RWPE1 (cell line): ENCODE data around the gene FAM162A.
A peak's percentile ranks its signal among the peaks of the same experiment; 100 is the strongest.

ENCODE experiments used
- CTCF ChIA-PET: fragments of 350-600 bp; sonication (Branson Sonifier 250); formaldehyde crosslinking; extraction: SDS; loops from one replicate; lab custom pipeline; 2021; lab: Yijun Ruan, JAX
- POLR2A ChIA-PET: fragments of 400-600 bp; formaldehyde crosslinking; extraction: SDS; loops from one replicate; lab custom pipeline; 2020; ENCODE audit warnings: antibody characterized with exemption; ENCODE audit not compliant: low non-redundant PET; lab: Yijun Ruan, JAX
- DNase-seq: peaks from one replicate; pipeline ENCODE4 v3.0.0; 2012; ENCODE audit warnings: low spot score
- H3K27ac ChIP-seq: fragments of 450-650 bp; 2 replicates; pipeline ENCODE4 v1.5.1; 2017
- TF ChIP-seq, protein P1 (sequence below): fragments of 450-650 bp; conservative IDR thresholded peaks from 2 replicates; pipeline ENCODE4 v1.5.1; 2017; ENCODE audit warnings: low read depth, mild to moderate bottlenecking

FAM162A gene

DNA sequence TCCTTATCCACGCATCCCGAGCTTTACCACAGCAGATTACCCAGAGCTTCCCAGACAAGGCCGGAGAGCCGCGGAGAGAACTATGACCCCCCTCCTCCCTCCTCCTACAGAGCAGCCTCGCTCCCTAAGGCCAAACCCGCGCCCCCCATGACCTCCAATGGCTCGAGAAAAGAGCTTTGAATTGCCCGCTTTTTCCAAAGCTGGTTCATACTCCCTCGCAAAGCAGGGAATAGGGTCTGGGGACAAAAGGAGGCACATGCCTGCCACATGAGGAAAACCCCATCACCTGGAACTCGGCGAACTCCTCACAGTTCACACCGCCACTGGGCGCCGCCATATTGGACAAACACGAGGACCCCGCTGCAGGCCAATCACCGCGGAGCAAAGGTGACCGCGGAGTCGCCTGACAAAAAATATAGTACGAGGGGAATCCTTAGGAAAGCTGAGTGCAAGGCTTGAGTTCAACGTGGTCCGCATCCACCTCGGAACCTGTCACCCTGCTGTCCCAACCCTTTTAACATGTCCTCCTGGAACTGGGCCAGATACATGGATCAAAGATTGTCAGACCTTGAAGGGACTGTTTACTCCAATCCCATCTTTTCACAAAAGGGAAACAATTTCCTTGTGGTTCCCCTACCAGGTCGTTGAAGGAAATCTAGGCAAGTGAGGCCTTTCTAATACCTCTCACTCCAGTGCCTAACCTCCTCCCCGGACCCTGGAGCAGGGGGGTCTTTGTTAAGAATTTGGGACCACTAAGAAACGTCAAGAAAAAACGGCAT, 905 bp upstream of the FAM162A start, which contains the start of gene MIX23:
Gene MIX23 (minus strand): TSS at position 344 of the 779 bp plus-strand sequence. CDS start 7 bp downstream, at position 337.
- ChIA-PET CTCF (interaction anchor here (0.5 to 1.8 kb wide), 3 partner anchors 10 to 858 kb away, joined by 3 to 13 read pairs (median 3); no protein-coding TSS in a partner anchor), POLR2A (no interaction called here)
- H3K27ac ChIP-seq, result peak within 1 kb of the TSS; percentile 81
- TF ChIP-seq, protein P1, sequence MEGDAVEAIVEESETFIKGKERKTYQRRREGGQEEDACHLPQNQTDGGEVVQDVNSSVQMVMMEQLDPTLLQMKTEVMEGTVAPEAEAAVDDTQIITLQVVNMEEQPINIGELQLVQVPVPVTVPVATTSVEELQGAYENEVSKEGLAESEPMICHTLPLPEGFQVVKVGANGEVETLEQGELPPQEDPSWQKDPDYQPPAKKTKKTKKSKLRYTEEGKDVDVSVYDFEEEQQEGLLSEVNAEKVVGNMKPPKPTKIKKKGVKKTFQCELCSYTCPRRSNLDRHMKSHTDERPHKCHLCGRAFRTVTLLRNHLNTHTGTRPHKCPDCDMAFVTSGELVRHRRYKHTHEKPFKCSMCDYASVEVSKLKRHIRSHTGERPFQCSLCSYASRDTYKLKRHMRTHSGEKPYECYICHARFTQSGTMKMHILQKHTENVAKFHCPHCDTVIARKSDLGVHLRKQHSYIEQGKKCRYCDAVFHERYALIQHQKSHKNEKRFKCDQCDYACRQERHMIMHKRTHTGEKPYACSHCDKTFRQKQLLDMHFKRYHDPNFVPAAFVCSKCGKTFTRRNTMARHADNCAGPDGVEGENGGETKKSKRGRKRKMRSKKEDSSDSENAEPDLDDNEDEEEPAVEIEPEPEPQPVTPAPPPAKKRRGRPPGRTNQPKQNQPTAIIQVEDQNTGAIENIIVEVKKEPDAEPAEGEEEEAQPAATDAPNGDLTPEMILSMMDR, result no peak
- peak; percentile 87 for DNase-seq

DNA sequence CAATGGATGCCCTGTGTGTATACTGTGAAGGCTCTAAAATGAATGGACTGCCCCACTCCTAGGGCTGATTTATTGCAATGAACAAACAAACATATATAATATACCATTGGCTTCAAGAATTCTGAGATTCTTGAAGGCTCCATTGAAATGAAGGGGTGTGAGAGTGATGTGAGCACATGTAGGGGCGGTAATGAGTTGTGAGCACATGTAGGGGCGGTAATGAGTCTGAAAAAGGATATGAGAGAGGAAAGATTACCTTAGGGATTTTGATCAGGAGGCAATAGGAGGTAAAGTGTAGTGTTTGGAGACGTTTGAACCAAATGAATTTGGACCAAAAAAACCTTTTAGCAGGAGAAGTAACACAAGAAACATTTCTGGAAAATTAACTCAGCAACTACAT, 3.7 kb downstream of the FAM162A start:
- TF ChIP-seq, protein P1, result no peak
- no peak for DNase-seq
- POLR2A ChIA-PET, result no interaction called here
- no peak overlapping the region for H3K27ac ChIP-seq
- CTCF ChIA-PET, result no interaction called here

DNA sequence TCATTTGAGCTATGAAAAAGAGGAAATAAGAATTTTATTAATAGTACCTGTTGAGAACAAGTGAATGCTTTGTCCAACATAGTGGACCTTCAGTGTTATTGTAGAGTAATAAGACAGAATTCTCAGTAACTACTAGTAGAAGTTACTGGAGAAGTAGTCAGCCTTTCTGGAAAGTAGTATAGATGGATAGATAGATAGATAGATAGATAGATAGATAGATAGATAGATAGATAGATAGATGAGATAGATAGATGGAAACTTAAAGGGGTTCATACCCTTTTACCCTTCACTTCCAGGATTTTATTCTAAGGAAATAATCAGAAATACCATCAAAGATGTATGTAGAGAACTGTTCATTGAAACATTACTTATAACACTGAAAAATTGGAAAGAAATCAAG, 5.2 kb downstream of the FAM162A start:
- TF ChIP-seq, protein P1, result no peak
- no peak overlapping the region for H3K27ac ChIP-seq
- ChIA-PET POLR2A (interaction anchor here (0.6 kb wide), 1 partner anchor 13 kb away, joined by 3 read pairs; no protein-coding TSS in a partner anchor), CTCF (interaction anchor here (0.6 kb wide), 1 partner anchor 1453 kb away, joined by 3 read pairs; no protein-coding TSS in a partner anchor)
- DNase-seq, result no peak

DNA sequence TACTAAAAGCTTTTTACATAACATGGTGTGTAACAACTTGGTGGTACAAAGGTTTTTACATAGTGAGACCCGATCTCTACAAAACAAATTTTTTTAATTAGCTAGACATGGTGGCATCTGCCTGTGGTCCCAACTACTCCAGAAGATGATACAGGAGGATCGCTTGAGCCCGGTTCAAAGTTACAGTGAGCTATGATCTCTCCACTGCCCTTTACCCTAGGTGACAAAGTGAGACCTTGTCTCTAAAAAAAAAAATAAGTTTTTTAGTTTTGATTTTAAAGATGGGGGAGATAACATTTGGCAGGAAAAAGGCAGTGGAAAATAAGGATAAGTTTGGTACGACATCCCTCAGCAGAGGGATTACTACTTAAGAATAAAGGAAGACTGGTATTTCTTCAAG, 5.9 kb downstream of the FAM162A start:
- DNase-seq, result no peak
- H3K27ac ChIP-seq, result no peak overlapping the region
- ChIA-PET POLR2A (no interaction called here), CTCF (interaction anchor here (0.8 kb wide), 1 partner anchor 289 kb away, joined by 4 read pairs; no protein-coding TSS in a partner anchor)
- TF ChIP-seq, protein P1, result no peak

DNA sequence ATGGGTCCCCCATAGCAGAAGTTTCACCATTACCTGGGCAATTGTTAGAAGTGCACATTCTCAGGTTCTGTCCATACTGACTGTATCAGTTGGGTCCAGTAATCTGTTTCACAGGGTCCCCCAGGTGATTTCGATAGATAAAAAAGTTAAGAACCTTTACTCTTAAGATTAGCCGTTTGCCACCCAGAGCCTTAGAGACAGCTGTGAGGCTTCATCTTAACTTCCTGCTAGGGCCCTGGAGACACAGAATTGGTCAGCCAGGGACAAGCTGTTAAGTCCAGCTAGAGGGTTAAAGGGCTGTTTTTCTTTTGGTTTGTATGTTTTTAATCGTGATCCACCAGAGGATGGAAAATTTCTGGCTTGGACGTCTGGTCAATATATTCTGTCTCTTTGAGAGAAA, 6.7 kb downstream of the FAM162A start:
- no peak overlapping the region for H3K27ac ChIP-seq
- CTCF ChIA-PET, result interaction anchor here (0.7 to 0.8 kb wide), 2 partner anchors 21 to 288 kb away, joined by 3 to 4 read pairs; no protein-coding TSS in a partner anchor
- DNase-seq, result no peak
- POLR2A ChIA-PET, result no interaction called here
- TF ChIP-seq, protein P1, result no peak

DNA sequence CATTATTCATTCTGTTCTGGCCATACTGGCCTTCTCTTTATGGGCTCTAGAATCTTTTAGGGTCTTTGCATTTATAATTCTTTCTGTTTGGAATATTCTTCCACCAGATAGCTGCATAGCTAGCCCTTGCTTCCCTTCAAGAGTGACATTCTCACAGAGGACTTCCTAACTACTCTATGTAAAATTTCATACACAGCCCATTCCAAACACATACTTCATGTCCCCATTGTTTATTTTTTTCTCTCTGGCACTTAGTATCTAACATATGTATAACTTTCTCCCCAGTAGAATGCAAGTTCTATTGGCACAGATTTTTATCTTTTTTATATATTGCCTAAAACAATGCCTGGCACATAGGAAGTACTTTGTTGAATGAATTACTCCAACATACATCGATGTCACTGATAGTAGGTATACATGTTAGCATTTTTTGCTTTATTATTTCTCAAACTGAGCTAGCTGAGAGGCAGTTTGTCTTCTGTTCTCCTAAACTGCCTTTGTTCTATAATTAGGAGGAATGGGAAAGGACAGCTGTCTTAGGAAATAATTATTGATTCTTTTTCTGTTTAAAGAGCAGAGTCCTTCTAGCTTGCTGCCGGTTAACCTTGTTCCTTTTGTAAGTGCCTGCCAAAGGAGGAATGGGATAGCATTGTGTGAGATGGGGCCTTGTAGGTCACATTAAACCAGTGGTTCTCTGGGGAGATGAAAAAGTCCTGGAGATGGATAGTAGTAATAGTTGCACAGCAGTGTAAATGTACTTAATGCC, 7.9 kb downstream of the FAM162A start:
- CTCF ChIA-PET, result interaction anchor here (0.5 kb wide), 1 partner anchor 427 kb away, joined by 6 read pairs; no protein-coding TSS in a partner anchor
- TF ChIP-seq, protein P1, result no peak

More for the DNA sequence above, 7.9 kb downstream of the FAM162A start:
- no peak for DNase-seq
- H3K27ac ChIP-seq, result no peak overlapping the region
- POLR2A ChIA-PET, result no interaction called here
